GM20431 (cell line): ENCODE data around the gene RSBN1L.
"Not testable (repeated sequence)": the region's sequence is repeated elsewhere in the genome, so short reads cannot be mapped to it uniquely, and the experiment has no call there.

ENCODE experiments used
- in situ Hi-C: fragments of 300-500 bp; cut with MseI, MboI; formaldehyde crosslinking; loops from one replicate; pipeline ENCODE4 v1.15.0; 2020; ENCODE audit warnings: low sequenced_read_pairs; ENCODE audit not compliant: unreplicated experiment

Gene RSBN1L

DNA sequence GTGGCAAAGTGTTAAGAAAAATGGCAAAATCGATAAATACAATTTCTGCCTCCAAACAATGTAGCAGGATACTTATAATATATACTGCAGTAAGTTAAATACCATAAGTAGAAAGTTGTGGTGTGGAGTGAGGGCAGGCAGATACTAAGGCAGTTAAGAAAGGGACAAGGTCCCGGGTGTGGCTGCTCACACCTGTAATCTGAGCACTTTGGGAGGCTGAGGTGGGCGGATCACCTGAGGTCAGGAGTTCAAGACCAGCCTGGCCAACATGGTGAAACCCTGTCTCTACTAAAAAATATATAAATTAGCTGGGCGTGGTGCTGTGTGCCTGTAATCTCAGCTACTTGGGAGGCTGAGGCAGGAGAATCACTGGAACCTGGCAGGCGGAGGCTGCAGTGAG lies 21.3 kb downstream of the RSBN1L start:
- in situ Hi-C loops = not testable (repeated sequence)

GRCh38 chr7:77727527-77727926 lies 31.3 kb downstream of the RSBN1L start:
- in situ Hi-C loops = no loop called here

GRCh38 chr7:77727936-77728701 lies 31.9 kb downstream of the RSBN1L start:
- in situ Hi-C loops = no loop called here

DNA sequence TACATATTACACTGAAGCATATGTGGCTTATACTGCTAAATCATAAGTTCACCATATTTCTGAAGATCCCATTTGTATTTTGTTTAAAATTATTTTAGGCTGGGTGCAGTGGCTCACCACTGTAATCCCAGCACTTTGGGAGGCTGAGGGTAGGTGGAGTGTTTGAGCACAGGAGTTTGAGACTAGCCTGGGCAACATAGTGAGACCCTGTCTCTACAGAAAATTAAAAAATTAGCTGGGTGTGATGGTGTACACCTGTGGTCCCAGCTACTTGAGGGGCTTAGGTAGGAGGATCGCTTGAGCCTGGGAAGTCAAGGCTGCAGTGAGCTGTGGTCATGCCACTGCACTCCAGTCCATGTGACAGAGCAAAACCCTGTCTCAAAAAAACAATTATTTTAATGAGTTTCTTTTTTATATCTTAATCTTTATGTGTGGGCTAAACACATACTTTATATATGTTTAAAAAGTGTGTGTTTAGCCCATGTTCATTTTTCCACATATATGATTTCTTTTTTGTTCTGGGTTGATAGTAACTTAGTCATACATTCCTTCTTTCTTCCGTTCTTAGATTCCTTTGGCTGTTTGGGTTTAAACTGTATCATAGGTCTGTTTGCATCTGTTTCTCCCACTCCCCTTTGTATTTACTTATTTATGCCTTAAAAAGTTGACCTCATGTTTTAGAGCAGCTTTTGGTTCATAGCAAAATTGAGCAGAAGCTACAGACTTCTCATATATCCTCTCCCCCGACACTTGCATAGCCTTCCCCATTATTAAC lies 33.5 kb downstream of the RSBN1L start:
- in situ Hi-C loops = no loop called here

GRCh38 chr7:77731716-77732115 lies 35.5 kb downstream of the RSBN1L start:
- in situ Hi-C loops = no loop called here

DNA sequence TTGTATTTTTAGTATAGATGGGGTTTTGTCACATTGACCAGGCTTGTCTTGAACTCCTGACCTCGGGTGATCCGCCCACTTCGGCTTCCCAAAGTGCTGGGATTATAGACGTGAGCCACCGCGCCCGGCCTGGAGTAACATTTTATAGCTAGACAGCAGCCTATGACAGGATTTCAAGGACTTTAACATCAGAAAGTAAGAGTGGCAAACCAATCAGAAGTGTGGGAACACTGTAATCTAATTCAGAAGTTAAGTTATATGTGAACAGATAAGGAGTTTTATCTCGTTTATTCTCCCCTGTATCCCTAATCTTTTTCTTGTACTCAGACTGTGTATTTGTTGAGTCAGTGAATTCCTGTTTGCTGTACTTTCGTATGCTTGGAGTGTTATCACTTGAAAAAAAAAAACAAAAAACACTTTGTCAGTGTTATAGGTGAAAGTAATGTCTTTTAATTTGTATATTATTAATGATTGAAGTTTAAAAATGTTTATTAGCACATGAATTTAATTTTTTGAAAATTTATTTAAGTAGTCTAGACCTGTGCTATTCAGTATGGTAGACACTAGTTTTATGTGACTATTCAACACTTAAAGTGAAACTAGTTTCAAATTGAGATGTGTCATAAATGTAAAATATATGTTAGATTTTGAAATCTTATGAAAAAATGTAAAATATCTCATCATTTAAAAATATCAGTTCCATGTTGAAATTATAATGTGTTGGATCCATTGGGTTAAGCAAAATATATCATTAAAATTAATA lies 38.6 kb downstream of the RSBN1L start:
- in situ Hi-C loops = no loop called here

DNA sequence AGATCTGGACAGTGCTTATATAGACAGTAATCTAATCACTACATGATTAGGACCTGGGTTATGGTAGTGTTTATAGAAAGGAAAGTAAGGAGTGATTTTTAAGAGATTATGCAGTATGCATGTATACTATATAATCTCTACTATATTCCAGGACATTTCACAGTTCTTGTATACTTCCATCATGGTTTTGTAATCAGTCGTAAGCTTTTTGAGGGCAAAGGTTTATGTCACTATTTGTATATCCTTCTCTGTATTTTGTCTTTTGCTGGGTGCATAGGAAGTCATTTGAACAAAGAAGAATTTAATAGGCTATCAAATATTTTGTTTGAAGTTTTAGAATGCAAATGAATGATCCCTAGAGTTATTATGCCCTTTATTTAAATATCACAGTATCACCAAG lies 39.2 kb downstream of the RSBN1L start:
- in situ Hi-C loops = no loop called here

DNA sequence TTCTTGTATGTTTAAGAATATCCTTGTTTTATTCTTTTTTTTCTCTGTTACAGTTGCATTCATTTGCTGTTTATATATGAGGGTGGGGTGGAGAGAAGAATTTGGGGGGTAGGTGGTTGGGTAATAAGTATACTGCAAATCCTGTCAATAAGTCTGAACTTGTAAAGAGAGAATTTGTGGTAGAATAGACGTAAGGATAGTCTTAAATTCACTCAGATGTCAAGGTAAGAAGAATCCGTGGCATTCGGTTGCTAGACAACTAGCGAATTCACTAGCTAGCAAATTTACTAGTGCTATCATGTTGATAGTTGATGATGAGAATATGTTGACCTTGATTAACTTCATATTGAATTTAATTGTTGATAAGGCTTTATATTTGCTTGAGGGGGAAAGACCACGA lies 40.7 kb downstream of the RSBN1L start:
- in situ Hi-C loops = no loop called here

DNA sequence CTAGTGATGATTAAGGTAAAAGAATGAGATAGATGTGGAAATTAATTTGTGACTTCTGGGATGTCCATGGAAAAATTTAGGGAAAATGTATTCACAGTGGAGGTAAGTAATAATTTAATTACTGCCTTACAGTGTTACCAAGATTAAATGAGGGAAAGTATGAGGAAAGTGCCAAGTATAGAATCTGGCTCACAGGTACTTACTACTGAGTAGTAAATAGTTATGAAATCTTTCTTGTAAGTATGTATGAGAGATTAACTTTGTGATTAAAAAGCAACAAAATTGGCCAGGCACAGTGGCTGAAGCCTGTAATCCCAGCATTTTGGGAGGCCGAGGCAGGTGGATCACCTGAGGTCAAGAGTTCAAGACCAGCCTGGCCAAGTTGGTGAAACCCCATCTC lies 42.1 kb downstream of the RSBN1L start:
- in situ Hi-C loops = no loop called here

- in situ Hi-C loops = no loop called here
Observed at GRCh38 chr7:77738871-77739270, 42.6 kb downstream of the RSBN1L start.

GRCh38 chr7:77740257-77740656 lies 44.0 kb downstream of the RSBN1L start:
- in situ Hi-C loops = loop anchor here (10.0 kb wide), 1 partner anchor 85 kb away; no protein-coding TSS in a partner anchor

DNA sequence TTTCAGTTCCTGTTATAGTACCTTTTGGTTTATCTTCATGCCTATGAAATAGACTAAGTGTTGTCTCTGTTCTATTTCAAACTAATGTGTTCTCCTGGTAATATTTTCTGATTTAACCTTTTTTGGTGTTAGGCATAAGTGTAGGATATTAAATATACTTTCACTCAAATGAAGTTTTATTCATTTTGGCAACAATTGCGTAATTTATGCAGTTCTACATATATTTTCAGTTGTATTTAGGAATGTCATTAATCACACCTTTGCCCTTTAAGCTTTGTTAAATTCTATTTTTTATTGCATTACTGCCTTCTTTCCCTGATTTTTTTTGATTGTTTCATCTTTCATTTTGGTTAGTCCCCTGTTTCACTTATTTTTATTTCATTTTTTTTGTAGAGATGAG lies 47.3 kb downstream of the RSBN1L start:
- in situ Hi-C loops = loop anchor here (10.0 kb wide), 1 partner anchor 89 kb away; no protein-coding TSS in a partner anchor

DNA sequence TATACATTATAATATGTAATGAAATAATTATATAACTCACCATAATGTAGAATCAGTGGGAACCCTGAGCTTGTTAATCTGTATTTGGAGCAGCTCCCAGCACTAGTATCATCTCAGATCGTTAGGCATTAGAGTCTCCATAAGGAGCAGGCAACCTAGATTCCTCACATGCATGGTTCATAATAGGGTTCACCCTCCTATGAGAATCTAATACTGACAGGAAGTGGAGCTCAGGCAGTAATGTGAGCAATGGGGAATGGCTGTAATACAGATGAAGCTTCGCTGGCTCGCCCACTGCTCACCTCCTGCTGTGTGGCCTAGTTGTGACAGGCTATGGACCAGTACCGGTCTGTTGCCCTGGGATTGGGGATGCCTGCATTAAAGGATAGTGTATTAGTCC lies 49.5 kb downstream of the RSBN1L start:
- in situ Hi-C loops = loop anchor here (10.0 kb wide), 1 partner anchor 91 kb away; no protein-coding TSS in a partner anchor

DNA sequence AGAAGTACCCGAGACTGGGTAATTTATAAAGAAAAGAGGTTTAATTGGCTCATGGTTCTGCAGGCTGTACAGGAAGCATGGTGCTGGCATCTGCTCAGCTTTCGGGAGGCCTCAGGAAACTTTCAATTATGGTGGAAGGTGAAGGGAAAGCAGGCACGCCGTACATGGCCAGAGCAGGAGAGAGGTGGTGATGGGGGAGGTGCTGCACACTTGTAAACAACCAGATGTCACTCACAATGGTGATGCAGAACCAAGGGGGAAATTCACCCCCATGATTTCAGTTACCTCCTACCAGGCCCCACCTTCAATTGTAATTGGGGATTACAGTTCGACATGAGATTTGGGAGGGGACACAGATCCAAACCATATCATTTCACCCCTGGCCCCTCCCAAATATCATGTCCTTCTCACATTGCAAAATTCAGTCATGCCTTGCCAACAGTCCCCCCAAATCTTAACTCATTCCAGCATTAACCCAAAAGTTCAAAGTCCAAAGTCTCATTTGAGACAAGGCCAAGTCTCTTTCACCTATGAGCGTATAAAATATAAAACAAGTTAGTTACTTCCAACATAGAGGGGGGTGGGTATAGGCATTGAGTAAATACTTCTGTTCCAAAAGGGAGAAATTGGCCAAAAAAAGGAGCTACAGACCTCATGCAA lies 50.0 kb downstream of the RSBN1L start:
- in situ Hi-C loops = loop anchor here (10.0 kb wide), 1 partner anchor 91 kb away; no protein-coding TSS in a partner anchor

DNA sequence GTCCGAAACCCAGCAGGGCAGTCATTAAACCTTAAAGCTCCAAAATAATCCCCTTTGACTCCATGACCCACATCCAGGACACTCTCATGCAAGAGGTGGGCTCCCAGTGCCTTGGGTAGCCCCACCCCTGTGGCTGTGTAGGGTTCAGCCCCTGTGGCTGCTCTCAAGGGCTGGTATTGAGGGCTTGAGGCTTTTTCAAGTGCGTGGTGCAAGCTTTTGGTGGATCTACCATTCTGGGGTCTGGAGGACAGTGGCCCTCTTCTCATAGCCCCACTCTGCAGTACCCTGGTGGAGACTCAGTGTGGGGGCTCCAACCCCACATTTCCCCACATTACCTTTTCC lies 50.5 kb downstream of the RSBN1L start:
- in situ Hi-C loops = loop anchor here (10.0 kb wide), 1 partner anchor 92 kb away; no protein-coding TSS in a partner anchor

DNA sequence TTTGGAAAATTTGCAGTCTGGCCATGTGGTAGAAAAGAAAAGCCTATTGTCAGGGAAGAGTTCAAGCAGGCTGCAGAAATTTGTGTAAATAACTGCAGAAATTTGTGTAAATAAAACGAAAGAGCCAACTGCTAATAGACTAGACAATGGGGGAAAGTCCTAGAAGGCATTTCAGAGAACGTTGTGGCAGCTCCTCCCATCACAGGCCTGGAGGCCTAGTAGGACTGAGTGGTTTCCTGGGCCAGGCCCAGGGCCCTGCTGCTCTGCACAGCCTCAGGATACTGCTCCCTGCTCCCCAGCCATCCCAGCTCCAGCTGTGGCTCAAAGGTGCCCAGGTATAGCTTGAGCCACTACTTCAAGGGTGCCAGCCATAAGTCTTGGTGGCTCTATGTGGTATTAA lies 50.9 kb downstream of the RSBN1L start:
- in situ Hi-C loops = loop anchor here (10.0 kb wide), 1 partner anchor 92 kb away; no protein-coding TSS in a partner anchor

GRCh38 chr7:77747718-77748117 lies 51.5 kb downstream of the RSBN1L start:
- in situ Hi-C loops = loop anchor here (10.0 kb wide), 1 partner anchor 93 kb away; no protein-coding TSS in a partner anchor

DNA sequence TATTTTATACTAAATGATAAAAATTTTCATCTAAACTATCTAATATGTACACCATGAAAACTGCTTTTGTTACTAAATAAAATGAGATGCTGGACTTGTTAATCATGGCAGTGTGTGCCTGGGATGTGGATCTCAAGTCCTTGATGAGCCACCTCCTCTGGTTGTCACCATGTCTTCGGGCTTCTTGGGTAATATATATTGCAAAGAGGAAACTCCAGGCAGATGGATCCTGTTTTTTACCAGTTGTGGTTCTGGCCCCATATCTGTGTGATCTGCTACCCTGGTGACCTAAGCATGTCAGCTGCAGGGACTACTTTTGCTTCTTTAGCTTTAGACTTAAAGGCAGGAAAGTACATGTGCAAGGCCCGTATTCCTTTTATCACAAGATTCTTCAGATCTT lies 55.8 kb downstream of the RSBN1L start:
- in situ Hi-C loops = no loop called here

- in situ Hi-C loops = no loop called here
Observed at GRCh38 chr7:77753173-77753572, 56.9 kb downstream of the RSBN1L start.

GRCh38 chr7:77757589-77757988 lies 61.3 kb downstream of the RSBN1L start:
- in situ Hi-C loops = no loop called here
